ENCODE results near the gene SFT2D3.

Gene SFT2D3

DNA sequence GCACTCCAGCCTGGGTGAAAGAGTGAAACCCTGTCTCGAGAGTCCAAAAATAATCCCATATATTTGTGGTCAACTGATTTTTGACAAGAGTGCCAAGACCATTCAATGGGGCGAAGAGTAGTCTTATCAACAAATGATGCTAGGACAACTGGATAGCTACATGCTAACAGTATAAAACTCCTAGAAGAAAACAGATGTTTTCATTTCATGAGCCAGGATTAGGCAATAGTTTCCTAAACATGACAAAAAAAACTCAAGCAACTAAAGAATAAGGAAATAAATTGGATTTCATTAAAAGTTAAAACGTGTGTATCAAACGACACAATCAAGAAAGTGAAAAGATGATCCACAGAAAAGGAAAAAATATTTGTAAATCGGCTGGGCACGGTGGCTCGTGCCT, 32.2 kb upstream of the SFT2D3 start:
- Histone ChIP-seq H3K27me3 (ENCODE audit: control insufficient read depth, insufficient read depth, low read length) (peaks cover 3% of the 10 kb centered on the region), H3K36me3 (ENCODE audit: insufficient read depth, low read length) (no peaks in the 10 kb centered on the region), H3K4me1 (ENCODE audit: control insufficient read depth, insufficient read depth, low read length) (peaks cover 11% of the 10 kb centered on the region), H3K4me2 (ENCODE audit: low read length) (no peak overlapping the region), H3K9ac (ENCODE audit: low read depth, low read length) (no peak overlapping the region), H3K9me3 (replicated peaks; ENCODE audit: low read length) (no peaks in the 10 kb centered on the region), H3K4me3 (ENCODE audit: low read length) (no peak overlapping the region)

DNA sequence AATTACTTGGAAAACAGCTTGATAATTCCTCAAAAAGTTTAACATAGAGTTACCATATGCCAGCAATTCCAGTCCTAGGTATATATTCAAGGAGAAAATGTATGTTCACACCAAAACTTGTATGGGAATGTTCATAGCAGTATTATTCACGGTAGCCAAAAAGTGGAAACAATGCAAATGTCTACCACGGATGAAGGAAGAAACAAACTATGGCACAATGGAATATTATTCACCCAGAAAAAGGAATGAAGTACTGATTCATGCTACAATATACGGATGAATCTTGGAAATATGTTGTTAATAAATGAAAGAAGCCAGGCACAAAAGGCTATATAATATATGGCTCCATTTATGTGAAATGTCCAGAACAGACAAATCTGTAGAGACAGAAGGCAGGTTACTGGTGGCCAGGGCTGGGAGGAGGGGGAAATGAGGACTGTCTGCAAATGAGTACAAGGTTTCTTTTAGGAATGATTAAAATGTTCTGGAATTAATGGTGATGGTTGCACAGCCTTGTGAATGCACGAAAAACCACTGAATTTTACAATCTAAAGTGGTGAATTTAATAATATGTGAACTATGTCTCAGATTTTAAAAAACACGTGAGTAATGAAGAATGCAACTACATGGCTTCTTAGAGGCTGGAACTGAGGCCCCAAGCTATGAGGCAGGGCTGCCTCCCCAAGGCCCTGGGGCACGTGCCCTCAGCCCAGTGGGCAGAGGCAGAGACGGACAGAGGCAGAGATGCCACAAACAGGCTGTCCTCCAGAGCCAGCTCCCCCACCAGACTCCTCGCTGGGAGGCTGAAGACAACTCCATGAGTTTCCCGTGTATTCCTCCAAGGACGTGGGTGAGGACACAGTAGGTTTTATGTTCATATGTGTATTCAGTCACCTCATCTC, 31.0 kb upstream of the SFT2D3 start:
- Histone ChIP-seq H3K4me2 (ENCODE audit: low read length) (no peak overlapping the region), H3K9ac (ENCODE audit: low read depth, low read length) (no peak overlapping the region), H3K9me3 (replicated peaks; ENCODE audit: low read length) (no peaks in the 10 kb centered on the region), H3K36me3 (ENCODE audit: insufficient read depth, low read length) (no peaks in the 10 kb centered on the region), H3K4me3 (ENCODE audit: low read length) (no peak overlapping the region), H3K27me3 (ENCODE audit: control insufficient read depth, insufficient read depth, low read length) (no peaks in the 10 kb centered on the region), H3K4me1 (ENCODE audit: control insufficient read depth, insufficient read depth, low read length) (peaks cover 18% of the 10 kb centered on the region)

DNA sequence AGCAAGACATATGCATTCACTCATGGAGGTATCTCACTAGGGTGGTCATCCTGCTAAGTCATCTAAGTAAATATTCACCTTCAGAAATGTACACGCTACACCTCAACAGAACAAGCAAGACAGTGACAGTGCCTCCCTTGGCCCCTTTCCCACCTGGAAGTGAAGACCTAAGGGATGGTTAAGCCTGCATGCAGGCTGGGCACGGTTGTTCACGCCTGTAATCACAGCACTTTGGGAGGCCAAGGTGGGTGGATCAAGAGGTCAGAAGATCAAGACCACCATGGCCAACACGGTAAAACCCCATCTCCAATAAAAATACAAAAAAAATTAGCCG, 30.4 kb upstream of the SFT2D3 start:
- H3K9ac ChIP-seq (ENCODE audit: low read depth, low read length): no peak overlapping the region
- H3K27me3 ChIP-seq (ENCODE audit: control insufficient read depth, insufficient read depth, low read length): peaks cover 3% of the 10 kb centered on the region
- no peak overlapping the region for H3K4me3 ChIP-seq (ENCODE audit: low read length)
- H3K36me3 ChIP-seq (ENCODE audit: insufficient read depth, low read length): no peaks in the 10 kb centered on the region
- no peak overlapping the region for H3K4me2 ChIP-seq (ENCODE audit: low read length)
- no peaks in the 10 kb centered on the region for H3K9me3 ChIP-seq (replicated peaks; ENCODE audit: low read length)
- H3K4me1 ChIP-seq (ENCODE audit: control insufficient read depth, insufficient read depth, low read length): peaks cover 22% of the 10 kb centered on the region

DNA sequence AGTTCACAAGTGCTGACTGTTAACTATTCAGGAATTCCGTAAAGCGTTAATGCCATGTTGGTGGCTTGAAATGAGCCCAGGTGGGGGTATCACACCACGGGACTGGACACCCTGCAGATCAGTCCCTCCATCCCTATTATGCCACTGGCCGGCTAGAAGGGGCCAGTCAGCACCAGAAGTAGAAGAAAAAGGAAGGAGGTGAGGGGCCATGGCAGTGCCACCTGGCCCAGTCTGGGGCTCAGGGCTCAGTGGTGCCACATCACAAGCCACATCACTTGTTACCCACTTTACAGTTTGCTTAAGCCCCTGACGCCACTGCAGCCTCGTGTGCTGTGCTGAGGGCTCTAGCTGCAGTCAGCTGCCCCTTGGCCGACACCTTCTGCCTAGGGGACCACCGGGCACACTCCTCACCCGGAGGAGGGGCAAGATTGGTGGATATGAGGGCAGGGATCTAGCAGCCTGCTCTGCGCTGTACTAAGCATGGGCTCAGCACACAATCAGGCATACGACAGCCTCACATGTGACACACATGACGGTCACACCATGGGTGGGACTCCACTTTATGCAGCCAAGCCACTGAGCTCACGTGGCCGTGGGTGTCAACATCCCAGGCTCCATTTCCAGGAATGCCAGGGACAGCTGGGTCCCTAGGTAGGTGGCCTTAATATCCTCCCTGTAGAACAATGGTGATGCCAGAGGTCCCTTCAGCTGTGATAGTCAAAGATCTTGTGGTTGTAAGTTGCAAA, 29.6 kb upstream of the SFT2D3 start:
- Histone ChIP-seq H3K4me3 (ENCODE audit: low read length) (no peak overlapping the region), H3K4me2 (ENCODE audit: low read length) (no peak overlapping the region), H3K27me3 (ENCODE audit: control insufficient read depth, insufficient read depth, low read length) (peaks cover 10% of the 10 kb centered on the region), H3K36me3 (ENCODE audit: insufficient read depth, low read length) (no peaks in the 10 kb centered on the region), H3K9ac (ENCODE audit: low read depth, low read length) (no peak overlapping the region), H3K4me1 (ENCODE audit: control insufficient read depth, insufficient read depth, low read length) (peaks cover 24% of the 10 kb centered on the region), H3K9me3 (replicated peaks; ENCODE audit: low read length) (no peaks in the 10 kb centered on the region)

DNA sequence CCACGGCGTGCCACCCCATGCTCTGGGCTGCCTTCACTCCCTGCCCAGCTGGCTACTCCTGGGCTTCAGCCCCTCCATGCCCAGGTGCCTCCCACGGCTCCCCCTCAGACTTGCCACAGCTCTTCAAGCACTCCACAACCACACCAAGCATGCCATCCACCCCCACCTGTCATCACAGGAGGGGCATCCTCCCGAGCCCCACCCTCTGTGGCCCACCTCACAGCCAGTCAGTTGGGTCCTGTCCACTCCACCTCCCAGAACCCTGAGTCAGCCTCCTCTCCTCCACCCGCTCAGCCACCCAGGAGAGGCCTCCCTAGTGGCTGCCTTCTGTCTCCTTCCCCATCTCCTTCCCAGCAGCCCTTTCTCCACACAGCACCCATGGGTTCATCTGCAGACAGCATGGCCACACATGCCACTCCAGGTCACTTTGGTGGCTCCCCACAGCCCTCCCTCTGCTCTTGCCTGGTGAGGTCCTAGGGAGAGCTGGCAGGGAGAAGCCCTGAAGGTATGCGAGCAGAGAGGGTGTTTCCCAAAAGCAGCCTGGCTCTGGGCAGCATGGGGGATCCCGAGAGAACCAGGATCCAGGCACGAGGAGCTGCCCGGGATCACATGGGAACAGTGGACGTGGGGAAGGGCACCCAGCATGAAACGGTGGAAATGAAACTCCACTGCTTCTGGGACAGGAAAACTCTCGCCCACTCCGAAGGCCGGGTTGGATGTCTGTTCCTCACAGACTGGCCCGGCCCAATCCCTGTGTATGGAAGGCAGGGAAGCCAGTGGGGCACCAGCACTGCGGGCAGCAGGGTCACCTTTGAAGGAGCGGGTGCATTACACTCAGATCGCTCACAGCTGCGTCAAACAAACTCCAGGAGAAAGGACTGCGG, 28.7 kb upstream of the SFT2D3 start:
- peaks cover 18% of the 10 kb centered on the region for H3K27me3 ChIP-seq (ENCODE audit: control insufficient read depth, insufficient read depth, low read length)

DNA sequence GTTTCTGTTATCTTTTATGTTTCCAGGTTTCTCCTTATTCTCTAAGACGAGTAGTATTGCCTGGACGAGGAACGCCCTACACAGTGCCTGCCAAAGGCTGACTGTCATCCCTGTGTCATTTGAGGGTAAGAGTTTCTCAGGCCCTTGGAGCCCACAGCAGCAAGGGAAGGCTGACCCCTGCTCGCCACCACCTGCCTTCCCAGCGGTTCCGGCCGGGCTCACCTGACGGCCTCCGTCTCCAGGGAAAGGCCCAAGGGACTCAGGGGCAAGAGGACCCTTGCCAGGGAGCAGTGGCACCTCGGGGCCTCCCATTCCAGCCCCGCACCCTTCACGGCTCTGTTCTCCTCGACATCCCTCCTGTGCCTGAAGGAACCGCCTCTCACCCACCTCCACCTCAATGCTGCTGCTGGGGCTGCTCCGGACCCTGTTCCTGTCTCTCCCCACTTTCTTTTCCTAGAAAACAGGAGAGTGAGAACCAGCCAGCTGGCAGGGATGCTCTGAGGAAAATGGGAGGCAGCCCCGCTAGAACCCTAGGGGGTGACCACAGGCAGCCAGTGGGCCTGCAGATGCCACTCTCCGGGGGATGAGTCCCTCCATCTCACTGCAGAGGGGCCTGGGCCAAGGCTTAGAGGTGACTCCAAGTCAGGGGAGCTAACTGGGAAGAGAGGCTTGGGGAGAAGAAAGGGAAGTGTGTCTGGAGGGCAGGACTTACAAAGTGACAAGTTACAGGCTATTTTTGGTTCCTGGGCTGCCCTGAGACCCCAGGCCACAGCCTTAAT, 27.8 kb upstream of the SFT2D3 start:
- Histone ChIP-seq H3K27me3 (ENCODE audit: control insufficient read depth, insufficient read depth, low read length) (peaks cover 26% of the 10 kb centered on the region), H3K36me3 (ENCODE audit: insufficient read depth, low read length) (no peaks in the 10 kb centered on the region), H3K9ac (ENCODE audit: low read depth, low read length) (peak overlapping the region; percentile 74), H3K4me3 (ENCODE audit: low read length) (peak overlapping the region; percentile 77), H3K4me1 (ENCODE audit: control insufficient read depth, insufficient read depth, low read length) (peaks cover 24% of the 10 kb centered on the region), H3K4me2 (ENCODE audit: low read length) (peak overlapping the region; percentile 92), H3K9me3 (replicated peaks; ENCODE audit: low read length) (no peaks in the 10 kb centered on the region)

More for the DNA sequence above, 28.7 kb upstream of the SFT2D3 start:
- Histone ChIP-seq H3K36me3 (ENCODE audit: insufficient read depth, low read length) (no peaks in the 10 kb centered on the region), H3K9ac (ENCODE audit: low read depth, low read length) (no peak overlapping the region), H3K4me3 (ENCODE audit: low read length) (no peak overlapping the region), H3K9me3 (replicated peaks; ENCODE audit: low read length) (no peaks in the 10 kb centered on the region), H3K4me1 (ENCODE audit: control insufficient read depth, insufficient read depth, low read length) (peaks cover 24% of the 10 kb centered on the region), H3K4me2 (ENCODE audit: low read length) (no peak overlapping the region)

DNA sequence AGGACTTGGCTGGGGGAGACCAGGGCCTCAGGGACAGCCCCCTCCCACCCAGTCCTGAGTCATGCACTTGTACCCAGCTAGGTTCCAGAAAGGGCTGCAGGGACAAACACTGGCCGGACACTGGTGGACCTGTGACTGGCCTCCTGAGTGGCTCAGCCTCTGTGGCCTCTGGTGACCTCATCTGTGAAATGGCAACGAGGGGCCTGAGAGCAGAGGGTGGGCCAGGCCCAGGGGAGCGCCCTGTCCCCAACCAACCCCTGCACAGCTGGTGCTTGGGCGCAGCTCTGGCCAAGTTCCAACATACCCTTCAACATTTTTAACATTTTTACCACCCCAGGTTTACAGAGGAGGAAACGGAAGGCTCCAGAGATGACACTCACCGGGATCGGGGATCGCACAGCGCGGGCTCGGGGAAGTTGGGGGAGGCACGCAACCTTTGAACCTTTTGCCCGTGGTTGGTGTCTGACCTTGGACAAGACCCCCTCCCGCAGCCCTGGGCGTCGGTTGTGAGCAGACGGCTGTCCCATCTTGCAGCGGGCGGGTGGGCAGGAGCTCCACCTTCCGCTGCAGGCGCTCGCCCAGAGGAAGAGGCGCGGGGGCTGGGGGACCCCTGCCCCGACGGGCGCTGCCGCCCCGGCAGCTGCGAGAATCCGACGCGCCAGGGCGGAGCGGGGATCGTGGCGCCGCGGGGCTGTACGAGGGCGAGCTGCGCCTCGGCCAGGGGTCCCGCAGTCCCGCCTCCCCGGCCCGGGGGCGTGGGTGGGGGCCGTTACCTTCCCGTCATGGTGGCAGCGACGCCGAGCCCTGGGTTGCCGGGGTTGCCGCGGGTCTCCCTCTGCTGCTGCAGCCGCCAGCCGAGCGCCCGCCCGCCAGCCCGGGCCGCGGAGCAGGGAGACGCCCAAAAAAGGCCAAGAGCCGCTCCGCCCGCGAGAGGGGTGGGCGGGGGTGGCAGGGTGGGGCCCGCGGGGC, 26.8 kb upstream of the SFT2D3 start:
- Histone ChIP-seq H3K4me3 (ENCODE audit: low read length) (peak overlapping the region; percentile 77), H3K27me3 (ENCODE audit: control insufficient read depth, insufficient read depth, low read length) (peaks cover 26% of the 10 kb centered on the region)

DNA sequence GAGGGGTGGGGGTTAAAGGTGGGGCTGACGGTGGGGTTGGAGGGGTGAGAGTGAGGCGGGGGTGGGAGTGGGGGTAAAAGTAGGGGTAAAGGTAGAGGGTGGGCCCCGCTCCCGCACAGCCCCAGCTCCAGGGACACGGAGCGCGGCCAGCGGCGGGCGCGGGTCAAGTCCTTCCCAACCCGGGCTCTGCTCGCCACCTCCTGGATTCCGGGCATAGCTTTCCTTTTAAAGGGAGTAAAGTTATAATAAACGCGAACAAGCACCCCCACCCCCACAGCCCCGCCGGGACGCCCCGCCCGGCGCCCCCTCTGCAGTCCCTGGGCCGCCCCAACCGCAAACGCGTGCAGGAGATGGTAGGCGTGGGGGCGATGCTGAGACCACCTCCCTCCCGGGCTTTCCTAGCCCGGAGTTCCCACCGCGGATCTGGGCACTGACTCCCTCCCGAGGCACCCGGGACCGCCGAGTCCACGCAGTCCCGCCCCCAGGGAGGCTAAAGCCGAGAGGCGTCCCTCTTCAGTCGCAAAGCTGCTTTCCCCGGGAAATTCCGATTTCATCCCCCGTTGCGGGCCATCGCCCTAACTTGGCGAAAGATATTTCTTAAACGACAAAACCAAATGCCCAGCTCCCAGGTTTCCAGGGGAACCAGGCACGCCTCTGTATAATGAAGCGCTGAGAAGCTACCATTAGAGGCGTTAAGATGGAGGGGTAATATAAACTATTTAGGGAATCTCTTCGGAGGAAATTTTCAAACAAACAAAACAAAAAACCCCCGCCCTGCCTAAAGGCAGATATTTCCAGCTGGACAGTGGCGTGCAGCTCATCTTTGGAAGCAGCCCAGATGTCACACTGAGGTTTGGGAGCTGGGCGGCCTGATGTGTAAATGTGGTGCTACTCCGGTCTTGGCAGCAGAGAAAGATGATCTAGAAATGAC, 25.7 kb upstream of the SFT2D3 start, which contains the start of gene LIMS2:
Gene LIMS2, minus strand, starts transcription at position 200 of the 931 bp plus-strand sequence. CDS start 506 bp downstream, outside the sequence.
- Histone ChIP-seq H3K9ac (ENCODE audit: low read depth, low read length) (peak within 1 kb of the TSS; percentile 74), H3K27me3 (ENCODE audit: control insufficient read depth, insufficient read depth, low read length) (peaks cover 26% of the 10 kb centered on the region)

More for the DNA sequence above, 26.8 kb upstream of the SFT2D3 start:
- Histone ChIP-seq H3K9me3 (replicated peaks; ENCODE audit: low read length) (no peaks in the 10 kb centered on the region), H3K4me2 (ENCODE audit: low read length) (peak overlapping the region; percentile 92), H3K9ac (ENCODE audit: low read depth, low read length) (peak overlapping the region; percentile 74), H3K4me1 (ENCODE audit: control insufficient read depth, insufficient read depth, low read length) (peaks cover 24% of the 10 kb centered on the region), H3K36me3 (ENCODE audit: insufficient read depth, low read length) (no peaks in the 10 kb centered on the region)

DNA sequence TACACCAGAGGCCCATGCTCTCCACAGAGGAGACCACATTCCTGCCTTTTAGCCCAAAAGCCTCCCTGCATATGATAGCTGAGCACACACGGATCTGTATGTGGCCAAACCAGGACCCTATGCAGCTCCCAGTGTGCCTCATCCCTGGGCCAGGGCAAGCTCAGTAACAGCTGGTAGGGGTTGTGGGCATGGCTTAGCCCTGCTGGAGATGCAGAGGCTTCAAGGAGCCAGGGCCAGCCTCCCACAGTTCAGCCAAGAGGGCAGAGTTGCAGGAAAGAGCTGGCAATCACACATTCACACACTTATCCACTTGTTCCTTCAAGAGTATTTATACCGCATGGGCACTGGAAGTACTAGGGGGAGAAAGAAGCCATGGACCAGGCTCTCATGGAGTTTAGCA, 24.4 kb upstream of the SFT2D3 start:
- H3K27me3 ChIP-seq (ENCODE audit: control insufficient read depth, insufficient read depth, low read length): peaks cover 26% of the 10 kb centered on the region

More for the DNA sequence above, 25.7 kb upstream of the SFT2D3 start, which contains the start of gene LIMS2:
- H3K4me1 ChIP-seq (ENCODE audit: control insufficient read depth, insufficient read depth, low read length): peaks cover 22% of the 10 kb centered on the region
- H3K4me3 ChIP-seq (ENCODE audit: low read length): peak within 1 kb of the TSS; percentile 78
- H3K36me3 ChIP-seq (ENCODE audit: insufficient read depth, low read length): no peaks in the 10 kb centered on the region
- H3K9me3 ChIP-seq (replicated peaks; ENCODE audit: low read length): no peaks in the 10 kb centered on the region
- peak within 1 kb of the TSS; percentile 98 for H3K4me2 ChIP-seq (ENCODE audit: low read length)

More for the DNA sequence above, 24.4 kb upstream of the SFT2D3 start:
- H3K36me3 ChIP-seq (ENCODE audit: insufficient read depth, low read length): no peaks in the 10 kb centered on the region
- H3K4me1 ChIP-seq (ENCODE audit: control insufficient read depth, insufficient read depth, low read length): peaks cover 29% of the 10 kb centered on the region
- H3K9me3 ChIP-seq (replicated peaks; ENCODE audit: low read length): no peaks in the 10 kb centered on the region
- no peak overlapping the region for H3K4me2 ChIP-seq (ENCODE audit: low read length)
- H3K4me3 ChIP-seq (ENCODE audit: low read length): no peak overlapping the region
- no peak overlapping the region for H3K9ac ChIP-seq (ENCODE audit: low read depth, low read length)

All from skeletal muscle satellite cell (primary cell).